NCI-H1694 (cell line): ENCODE results near the gene ABLIM2.
A peak's percentile ranks its signal among the peaks of the same experiment; 100 is the strongest.

Source experiments
- DNase-seq: peaks from one replicate; lab custom pipeline; 2025; lab: John Stamatoyannopoulos, UW

Gene ABLIM2

GRCh38 chr4:8192748-8193738, 34.4 kb upstream of the ABLIM2 start:
- DNase-seq = peak; percentile 51

GRCh38 chr4:8191136-8191747, 32.6 kb upstream of the ABLIM2 start:
- DNase-seq = no peak

DNA sequence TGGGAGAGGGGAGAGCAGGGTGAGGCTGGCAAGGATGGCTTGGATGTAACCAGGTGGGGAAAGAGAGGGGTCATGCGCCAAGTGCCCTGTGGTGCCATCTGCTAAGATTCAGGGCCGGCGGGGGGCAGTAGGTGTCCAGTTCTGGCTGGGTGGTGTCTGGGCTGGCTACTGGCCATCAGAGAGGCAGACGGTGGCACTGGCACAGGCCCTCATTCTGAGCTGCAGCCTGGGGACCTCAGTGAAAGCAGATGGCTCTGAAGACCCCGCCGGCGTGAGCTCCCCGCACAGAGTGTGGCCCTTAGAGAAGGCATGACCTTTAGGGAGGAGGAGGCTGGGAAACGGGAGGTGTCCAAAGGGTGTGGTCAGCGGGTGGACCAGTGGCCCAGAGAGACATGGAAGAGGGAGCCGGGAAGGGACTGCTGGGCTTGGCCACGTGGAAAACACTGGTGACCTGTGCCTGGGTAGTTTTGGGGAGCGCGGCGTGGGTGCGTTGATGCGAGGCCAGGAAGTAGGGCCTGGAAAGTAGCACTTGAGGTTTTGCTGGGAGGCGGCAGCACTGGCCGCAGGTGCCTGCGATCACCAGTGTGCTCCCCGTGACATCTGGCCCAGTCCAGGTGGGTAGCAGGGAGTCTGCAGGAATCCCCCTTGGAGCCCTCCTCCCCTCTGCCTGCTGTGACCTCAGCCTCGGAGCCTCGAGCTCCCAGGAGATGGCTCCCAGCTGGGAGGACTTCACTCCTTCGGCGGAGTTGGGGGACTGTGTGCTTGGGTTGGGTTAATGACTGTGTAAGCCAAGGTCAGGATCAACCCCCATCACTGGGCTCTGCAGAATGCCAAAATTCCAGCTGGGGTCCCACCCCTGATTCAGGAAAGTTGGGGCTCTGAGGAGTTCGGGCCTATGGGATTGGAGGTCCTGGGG, 31.2 kb upstream of the ABLIM2 start:
- no peak for DNase-seq

- peak; percentile 93 for DNase-seq
Measured at GRCh38 chr4:8188743-8189550, 30.3 kb upstream of the ABLIM2 start.

- DNase-seq = no peak
Measured at GRCh38 chr4:8188085-8188484, 29.5 kb upstream of the ABLIM2 start.

- no peak for DNase-seq
Measured at GRCh38 chr4:8185930-8186329, 27.3 kb upstream of the ABLIM2 start.

DNA sequence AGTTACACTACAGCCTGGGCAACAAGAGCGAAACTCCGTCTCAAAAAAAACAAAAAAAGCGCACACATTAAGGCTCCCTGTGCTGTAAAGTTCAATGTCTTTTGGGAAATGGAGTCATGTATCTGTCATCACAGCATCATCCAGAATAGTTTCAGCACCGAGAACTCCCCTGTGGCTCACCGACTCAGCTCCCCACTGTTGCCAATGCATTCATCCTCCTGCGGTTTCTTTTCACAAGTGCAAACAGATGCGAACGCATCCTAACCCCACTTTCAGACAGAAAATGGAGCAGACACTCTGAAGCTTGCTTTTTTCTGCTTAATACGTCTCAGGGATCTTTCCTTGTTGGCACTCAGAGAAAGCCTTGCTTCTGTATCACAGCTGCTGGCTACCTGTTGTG, 26.7 kb upstream of the ABLIM2 start:
- no peak for DNase-seq

DNA sequence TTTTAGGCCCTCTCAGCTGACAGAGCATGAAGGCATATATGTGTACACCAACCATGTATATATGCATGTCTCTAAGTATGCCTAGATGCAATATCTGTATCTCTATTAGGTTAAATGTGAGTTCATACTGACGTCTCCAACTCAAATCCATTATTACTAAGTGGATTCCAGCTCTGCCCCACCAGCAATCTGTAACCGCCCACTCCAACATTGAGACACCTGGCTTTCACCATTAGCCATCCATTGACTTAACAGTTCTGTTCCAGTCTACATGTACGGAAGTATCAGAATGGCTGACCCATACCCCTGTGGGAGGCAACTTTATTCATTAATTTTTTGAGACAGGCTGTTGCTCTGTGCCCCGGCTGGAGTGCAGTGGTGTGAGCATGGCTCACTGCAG, 25.4 kb upstream of the ABLIM2 start:
- no peak for DNase-seq

DNA sequence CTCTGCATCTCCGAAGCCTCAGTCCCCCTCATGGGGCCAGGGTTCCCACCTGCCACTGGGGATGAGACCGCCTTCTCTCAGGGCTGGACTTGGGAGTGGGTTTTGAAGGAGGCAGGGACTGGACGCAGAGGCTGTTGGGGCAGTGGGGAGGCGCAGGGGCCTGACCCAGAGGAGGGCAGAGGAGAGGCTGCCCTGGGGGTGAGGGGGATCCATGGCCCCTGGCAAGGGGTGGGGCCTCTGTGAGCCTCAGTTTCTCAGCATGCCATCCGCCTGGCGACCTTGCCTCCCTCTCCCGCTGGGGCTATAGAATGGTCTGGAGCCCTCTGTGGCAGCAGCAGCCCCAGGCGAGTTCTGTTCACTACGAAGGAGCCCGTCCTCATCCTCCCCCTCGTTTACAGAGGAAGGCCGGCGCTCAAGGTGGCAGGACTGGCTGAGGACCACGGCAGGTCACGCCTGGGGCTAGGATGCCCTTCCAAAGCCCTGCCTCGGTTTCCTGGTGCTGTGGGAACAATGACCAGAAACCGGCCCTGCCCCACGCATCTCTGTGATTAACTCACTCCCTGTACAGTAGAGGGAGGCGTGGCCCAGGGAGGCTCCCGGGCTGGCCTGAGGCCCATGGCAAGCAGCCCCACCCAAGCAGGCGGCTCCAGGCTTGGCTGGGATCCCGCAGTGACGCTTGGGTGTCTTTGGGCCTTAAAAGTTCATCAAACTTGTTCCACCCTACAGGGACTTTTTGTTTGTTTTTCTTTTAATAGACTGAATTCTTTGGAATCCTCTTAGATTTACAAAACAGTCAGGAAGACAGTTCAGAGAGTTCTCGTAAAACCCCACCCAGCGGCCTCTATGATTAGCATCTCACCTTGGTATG, 24.5 kb upstream of the ABLIM2 start:
- no peak for DNase-seq

DNA sequence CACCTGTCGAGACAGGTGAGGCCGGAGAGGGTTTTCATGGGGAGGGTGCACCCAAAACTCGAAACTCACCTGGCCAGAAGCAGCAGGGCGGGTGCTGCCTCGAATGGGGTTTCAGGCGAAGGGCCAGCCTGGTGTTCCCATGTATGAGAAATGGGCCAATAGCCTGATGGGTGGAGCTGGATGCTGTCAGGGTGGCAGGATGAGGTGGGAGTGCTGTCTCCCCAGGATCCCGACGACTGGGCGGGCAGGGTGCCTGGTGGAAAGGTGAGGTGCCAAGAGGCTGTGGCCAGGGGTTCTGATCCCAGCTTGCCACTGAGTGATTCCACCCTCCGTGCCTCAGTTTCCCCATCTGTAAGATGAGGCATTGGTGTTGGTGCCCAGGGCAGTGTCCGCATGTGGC, 23.7 kb upstream of the ABLIM2 start:
- no peak for DNase-seq

DNA sequence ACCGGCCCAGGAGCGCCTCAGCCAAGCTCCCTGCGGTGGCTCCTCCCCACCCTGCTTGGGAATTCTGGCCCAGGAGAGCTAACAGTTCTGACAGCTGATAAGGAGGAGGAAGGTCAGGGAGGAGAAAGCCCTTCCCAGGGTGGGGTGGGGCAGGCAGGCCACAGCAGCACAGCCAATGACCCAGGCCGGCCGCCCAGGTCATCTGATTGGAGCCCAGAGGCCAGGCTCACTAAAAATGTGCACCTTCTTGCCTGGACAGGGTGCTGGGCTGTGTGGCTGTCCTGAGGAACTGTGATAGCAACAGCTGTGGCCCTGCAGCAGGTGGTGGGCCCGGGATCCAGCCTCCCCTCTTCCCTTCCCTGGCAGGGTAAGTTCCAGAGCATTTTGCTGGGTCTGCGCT, 23.2 kb upstream of the ABLIM2 start:
- DNase-seq = no peak

- DNase-seq = no peak
Measured at GRCh38 chr4:8181119-8181518, 22.5 kb upstream of the ABLIM2 start.

GRCh38 chr4:8180310-8181093, 21.9 kb upstream of the ABLIM2 start:
- no peak for DNase-seq

DNA sequence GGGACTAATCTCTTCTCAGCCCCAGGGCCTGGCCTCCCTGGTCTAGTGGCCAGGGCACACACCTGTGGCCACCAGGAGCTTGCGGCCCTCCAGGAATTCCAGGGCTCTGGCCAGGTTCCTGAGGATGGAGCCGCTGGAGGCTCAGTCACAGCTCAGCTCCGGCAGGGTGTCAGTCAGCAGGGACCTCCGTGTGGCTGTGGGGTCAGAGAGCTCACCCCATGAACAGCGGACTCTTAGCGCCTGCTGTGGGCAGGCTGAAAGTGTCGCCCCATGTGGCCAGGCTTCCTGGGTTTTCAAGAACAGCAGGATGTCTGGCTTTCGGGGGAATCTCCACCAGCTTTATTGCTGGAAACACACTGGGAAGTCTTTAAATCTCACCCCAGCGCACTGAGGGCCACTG, 21.2 kb upstream of the ABLIM2 start:
- no peak for DNase-seq

DNA sequence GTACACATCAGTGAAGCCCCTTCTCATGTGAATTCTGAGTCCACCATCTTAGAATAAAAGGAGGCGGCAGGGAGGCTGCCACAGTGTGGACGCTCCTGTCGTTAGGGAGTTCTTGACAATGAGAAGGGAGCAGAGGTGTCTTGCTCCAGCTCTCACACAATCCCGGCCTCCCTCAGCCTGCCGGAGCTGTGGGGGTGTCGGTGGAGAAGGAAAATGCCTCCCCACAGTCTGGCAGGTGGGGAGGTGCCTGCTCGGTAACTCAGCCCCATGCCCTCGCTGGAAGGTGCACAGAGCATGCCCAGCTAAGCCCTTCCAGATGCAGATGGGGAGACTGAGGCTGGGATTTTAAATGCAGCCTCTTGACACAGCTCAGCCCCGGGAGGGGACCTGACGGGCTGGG, 20.5 kb upstream of the ABLIM2 start:
- no peak for DNase-seq

DNA sequence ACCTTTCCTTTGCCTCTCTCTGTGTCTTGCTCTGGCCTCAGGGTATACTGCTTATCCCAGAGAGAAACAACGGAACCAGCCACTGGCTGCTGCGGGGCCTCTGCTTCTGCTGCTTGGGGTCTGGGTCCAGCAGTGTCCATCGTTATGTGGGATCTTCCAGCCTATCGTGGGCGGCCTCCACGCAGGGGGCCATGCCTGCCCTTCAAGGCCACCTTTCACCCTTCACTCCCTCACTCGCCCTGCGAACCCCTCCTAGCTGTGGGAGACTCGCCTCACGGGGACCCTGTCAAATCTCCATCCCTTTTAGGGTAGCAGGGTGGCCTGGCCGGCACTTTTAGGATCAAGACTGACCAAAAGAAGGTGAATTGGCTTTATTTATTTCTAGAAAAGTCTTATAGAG, 19.3 kb upstream of the ABLIM2 start:
- no peak for DNase-seq

DNA sequence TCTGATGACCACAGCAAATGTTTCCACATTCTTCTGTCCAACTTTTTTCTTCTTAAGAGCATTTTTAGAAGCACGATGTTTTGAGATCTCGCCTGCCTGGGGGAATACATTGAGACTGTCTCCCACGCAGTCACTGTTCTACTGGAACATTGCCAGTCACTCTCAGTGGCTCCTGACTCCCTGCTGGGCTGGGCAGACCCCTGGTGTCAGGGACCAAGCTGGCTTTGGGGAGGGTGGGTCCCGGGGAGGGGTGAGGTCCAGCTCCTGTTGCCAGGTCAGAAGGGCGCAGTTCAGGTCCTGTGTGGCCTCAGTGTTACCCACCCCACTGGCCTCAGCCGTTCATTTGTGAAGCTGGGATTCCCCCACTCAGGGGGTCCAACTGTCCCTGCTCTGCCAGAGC, 18.9 kb upstream of the ABLIM2 start:
- DNase-seq = no peak

DNA sequence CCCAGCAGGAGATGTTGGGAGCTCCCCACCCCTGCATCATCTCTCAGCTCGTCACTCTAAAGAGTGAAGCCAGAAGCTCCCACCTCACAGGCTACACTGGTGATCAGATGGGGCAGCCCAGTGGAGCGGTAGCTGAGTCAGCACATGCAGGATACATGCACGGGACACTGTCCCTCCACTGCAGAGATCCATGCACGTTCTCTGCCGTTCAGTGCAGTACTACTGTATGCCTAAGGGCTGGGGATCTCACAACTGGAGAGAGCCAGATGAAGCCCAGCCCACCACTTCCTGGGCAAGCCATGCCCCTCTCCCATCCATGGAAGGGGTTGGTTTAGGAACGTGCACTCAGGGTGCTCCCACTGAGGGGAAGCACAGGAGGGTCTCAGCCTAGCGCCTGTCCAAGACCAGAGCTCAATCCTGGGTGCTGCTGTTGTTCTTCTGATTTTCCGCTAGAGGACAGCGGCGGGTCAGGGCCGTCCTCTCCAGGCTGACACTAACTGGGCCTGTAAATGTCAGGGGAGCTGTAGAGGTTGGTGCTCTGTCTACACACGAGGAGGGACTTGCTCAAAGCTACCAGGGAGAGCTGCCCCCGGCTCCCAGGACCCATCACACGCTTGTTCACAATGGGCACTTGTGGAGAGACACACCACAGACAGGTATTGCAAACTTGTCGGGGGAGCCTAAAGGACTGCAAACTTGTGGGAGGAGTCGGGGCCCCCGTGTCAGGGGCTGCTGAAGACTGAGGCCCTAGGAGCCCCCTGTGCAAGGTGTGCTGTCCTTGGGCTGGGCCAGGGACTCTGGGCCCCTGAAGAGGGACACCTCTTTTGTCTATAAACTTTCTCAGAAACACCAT, 18.2 kb upstream of the ABLIM2 start:
- peak; percentile 60 for DNase-seq

GRCh38 chr4:8175686-8176085, 17.1 kb upstream of the ABLIM2 start:
- DNase-seq = no peak
